T1000 (cell line): ENCODE results near the gene CFAP58.

Source experiments
- DNase-seq: peaks from one replicate; lab custom pipeline; 2025; ENCODE audit warnings: mixed read lengths; lab: John Stamatoyannopoulos, UW

The CFAP58 gene

DNA sequence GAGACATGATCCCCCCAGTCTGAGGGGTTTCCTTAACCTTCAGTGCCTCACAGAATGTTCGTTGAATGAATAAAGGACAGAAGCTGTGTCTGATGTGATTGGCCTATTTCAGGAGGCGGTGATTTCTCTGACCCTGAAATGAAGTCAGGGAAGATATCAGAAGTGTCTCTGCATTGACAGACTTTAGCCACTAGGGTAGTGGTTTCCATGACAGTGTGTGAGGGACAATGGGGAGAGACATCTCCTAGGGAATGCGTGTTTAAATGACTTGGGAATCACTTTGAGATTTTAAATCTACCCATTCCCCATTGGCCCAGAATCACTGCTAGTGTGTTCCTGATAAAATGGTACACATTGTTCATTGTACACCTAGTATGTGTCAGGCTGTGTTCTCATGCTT lies 132.0 kb downstream of the CFAP58 start:
- DNase-seq: no peak

DNA sequence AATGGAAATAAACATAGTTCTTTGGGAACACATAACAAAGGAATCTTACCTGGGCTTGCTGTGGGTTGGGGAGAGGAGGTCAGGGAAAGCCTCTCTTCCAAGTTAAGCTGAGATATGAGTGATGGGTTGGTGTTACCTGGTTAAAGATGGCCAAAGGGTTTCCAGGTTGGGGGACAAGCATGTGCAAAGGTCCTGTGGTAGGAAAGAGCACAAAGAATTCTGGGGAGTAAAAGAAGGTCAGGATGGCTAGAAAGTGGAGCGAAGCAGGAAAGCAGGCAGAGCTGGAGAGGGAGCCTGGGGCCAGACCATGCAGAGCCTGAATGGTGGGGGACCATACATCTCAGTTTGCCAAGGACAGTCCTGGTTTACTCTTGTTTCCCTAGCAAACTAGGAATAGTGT lies 133.2 kb downstream of the CFAP58 start:
- no peak for DNase-seq

DNA sequence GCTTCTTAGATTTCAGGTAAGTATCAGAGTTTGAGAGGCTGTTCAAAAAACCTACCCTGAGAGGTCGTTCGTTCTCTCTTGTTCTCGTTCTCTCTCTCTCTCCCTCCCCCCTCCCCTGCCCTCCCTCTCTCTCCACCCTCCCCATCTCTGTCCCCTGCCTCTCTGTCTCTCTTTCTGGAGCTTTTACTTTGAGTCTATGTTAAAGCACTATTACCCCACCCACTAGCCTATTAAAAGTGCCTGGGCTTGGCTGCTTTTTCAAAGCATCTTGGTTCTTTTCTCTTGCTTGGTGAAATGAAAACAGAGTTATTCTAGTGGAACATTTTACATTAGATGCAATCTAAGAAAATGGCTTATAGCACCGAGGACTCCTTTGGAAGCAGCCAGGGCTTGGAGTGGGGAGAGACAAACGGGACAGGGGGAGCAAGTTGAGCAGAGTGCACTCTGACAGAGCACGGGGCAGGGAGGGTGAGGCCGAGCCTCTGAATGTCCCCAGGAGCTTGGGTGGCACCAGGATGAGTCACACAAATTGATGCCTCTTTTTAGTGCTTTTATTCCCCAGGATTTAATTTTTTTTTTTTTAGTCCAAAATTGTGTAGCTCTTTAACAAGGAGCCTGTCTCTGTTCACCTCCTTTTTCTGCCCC lies 134.3 kb downstream of the CFAP58 start:
- DNase-seq: peak; percentile 8

DNA sequence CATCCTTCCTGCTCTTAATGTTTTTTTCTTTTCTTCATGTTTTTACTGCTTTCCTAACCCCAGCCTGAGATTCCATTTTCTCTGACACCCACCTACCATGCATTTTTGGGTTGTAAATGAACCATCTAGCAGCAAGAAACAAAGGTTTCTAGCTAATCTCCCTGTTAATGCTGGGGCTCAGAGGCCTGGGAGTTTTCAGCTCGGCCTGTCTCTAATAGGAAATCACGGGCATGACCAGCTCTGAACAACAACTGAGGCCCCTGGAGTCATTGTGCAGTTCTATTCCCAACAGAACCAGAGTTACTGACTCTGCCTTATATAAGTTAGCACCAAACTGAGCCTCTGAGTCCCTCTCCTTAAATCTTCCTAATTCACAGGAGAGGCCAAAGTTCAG lies 134.8 kb downstream of the CFAP58 start:
- no peak for DNase-seq

DNA sequence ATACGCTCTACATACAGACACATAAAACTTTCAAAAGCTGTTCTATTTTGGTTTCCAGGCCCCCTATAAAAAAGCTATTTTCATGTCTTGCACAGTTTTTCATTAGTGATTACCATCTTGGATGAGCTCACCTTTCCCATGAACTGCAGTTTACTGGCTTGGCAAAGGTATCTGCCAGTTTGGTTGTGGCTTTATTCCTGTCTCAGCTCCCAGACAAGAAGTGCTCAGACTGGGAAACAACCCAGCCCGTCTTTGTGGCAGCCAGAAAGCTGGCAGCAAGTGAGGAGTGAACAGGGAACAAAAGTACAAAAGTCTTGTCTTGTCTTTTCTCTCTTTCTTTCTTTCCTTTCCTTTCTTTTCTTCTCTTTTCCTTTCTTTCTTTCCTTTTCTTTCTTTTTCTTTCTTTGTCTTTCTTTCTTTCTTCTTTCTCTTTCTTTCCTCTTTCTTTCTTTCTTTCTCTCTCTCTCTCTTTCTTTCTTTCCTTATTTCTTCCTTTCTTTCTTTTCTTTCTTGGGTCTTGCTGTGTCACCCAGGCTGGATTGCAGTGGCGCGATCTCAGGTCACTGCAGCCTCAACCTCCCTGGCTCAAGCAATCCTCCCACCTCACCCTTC lies 138.8 kb downstream of the CFAP58 start:
- DNase-seq: no peak

DNA sequence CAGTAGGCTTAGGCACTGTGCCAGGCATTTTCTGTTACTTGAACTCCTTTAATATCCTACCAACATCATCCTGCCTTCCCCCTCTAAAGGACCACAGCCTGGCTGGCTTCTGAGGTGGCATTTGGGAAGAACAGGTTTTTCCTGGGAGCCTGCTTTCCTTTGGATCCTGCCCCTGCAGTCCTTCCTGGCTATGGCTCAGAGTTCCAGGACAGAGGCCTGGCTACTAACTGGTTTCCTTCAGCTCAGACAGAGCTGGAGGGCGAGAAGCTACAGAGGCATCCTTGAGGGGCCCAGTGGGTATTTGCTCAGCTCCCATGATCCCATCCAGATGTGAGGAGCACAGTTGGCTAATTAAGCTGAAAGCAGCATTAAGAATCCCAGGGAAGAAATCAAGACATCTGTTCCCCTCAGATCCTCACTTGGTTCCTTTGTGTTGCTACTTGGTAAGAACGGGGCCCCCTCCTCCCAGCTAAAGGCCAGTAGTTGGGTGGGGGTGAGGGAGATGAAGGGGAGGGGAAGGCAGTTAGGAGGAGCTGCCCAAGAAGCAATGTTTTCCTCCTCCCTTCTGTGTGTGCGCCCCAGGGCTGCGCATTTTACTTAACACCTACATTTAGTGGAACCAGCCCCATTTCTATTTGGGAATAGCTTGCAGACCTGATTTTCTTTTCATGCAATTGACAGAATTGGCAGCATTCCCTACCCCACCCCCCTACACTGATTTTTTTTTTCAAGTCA lies 144.9 kb downstream of the CFAP58 start:
- DNase-seq: no peak

DNA sequence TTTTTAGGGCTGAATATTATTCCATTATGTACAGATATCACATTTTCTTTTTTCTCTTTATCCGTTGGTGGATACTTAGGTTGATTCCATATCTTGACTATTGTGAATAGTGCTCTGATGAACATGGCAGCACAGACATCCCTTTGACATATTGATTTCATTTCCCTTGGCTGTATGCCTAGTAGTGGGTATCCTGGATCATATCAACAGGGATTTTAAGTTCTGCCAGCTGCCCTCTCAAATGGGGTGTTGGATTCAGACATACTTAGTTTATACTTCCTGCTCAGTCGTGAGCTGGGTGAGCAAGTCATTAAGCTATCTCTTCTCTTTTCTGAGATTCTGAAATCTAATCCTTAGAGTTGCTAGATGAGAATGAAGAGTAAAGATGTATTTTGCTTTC lies 147.8 kb downstream of the CFAP58 start:
- DNase-seq: no peak

DNA sequence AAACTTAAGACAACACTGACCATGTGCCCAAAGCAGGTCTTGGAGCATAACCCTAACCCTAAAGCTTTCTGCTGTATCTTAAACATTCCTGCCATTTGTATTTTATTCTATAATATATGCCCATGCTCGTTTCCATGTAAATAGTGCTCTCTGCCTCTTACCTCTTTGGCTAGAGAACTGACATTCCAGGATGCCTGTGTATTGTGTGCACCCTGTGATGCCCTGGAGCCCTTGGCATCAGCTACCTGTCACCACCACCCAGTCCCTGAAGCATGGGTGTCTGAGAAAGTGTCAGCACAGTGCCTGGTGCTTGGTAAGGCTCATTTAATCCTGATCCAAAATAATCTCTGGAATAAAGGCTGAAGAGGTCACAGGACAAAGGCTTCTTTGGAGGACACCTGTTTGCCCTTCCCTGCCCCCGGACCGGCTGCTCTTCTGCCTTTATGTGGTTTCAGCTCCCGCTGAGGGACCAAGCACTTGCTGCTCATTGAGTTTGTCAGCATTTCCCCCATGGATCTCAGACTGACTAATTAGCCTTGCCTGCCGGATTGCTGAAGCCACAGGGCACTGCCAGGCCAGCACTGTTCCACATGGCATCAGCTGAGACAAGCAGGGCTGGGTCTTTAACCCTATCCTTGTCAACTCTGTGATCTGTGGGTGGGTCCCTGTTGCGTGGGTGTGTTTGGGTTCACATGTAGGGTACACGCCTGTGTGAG lies 148.4 kb downstream of the CFAP58 start:
- no peak for DNase-seq

DNA sequence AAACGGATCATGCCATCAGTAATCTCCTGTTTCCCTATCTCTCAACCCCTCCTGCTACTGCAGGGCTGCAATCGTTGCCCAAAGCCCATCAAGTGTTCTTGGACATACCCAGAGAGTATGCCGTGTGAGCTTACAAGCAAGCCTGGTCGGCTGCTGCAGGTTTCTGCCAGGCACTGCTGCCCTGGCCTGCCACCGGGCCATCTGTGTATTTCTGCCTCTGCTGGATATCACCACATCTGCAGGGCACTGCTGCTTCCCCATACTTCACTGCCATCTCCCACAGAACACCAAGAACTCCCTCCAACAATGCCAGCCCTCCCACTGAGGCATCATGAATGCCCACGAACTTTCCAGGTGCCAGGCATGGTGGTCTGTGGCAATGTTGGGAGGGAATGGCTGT lies 149.3 kb downstream of the CFAP58 start:
- DNase-seq: no peak
